Measurements from ENCODE around the gene ALKBH8.
"Not testable (repeated sequence)": the region's sequence is repeated elsewhere in the genome, so short reads cannot be mapped to it uniquely, and the experiment has no call there.

ALKBH8 gene

DNA sequence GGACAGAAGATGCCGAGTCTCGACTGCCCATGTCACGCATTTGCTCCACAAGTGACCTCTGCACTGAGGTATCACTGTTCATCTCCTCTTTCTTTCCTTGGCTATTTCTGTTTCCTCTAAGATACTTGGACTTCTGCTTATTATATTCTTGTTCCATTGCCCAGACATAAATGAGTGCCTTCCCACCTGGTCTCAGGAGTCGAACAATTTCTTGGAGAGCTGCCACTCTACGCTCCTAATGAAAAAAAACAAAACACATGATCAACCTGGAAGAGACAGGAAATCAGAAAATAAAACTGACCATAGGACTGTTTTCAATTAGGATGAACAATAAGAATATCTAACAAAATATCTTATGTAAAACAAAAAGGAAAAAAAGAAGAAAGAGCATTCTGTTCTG is 60.6 kb downstream of the ALKBH8 start:
- no peak for DNase-seq

DNA sequence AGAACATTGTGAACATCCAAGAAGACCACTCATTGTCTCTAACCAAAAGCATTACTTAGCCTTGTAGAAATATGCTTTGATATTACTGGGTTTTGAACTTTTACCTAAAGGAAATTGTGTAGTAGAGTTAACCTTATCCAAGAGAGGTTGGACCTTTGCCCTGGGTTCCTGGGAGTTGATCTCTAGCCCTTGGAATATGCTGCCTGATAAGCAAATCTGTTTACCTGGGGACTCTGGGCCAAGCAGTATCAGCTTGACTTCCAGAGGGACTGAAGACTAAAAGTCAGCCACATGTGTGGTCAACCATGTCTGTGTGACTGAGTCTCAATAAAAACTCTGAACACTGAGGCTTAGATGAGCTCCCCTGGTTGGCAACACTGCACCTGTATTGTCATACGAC is 63.8 kb downstream of the ALKBH8 start:
- no peak for DNase-seq

DNA sequence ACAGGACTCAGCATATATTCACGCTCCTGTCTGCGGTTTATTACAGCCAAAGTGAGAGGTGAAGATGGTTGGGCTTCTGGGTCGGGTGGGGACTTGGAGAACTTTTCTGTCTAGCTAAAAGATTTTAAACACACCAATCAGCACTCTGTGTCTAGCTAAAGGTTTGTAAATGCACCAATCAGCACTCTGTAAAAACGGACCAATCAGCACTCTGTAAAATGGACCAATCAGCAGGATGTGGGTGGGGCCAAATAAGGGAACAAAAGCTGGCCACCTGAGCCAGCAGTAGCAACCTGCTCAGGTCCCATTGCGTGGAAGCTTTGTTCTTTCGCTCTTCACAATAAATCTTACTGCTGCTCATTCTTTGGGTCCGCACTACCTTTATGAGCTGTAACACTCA is 68.2 kb downstream of the ALKBH8 start:
- DNase-seq = not testable (repeated sequence)

DNA sequence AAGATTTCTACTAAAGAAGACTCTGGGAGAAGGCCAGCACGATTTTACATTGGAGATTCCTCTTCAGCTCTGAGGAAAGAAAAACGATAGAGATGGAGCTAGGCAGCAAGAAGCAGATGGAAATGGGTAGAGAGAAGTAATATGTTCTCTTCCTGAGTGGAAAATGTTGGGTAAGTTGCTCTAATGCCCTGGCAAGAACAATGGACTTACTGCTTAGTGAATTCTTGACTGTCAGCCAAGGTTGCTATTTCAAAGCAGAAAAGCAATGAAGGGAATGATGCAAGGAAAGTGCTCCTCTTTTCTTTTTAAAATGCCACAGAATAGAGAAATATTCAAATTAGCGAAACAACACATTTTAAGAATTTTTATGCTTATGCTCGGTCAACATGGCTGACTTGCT is 69.5 kb downstream of the ALKBH8 start:
- DNase-seq = no peak

DNA sequence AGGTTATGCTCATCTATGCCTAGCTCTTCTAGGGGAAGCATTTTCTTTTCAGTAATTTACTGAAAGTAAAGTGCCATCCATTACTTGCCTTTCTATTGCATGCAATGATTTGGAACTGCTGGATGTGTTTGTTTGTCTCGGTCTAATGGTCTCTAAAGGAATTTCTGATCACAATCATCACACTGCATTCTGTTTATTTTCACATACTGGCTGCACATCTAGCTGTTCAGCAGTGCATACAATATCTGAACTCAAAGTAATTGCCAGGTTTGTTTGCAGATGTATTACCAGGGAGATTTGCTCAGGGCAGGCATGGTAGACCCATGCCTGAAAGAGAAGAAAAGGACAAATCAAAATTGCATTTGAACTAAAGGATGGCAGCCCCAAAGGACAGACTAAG is 71.5 kb downstream of the ALKBH8 start:
- DNase-seq = no peak

DNA sequence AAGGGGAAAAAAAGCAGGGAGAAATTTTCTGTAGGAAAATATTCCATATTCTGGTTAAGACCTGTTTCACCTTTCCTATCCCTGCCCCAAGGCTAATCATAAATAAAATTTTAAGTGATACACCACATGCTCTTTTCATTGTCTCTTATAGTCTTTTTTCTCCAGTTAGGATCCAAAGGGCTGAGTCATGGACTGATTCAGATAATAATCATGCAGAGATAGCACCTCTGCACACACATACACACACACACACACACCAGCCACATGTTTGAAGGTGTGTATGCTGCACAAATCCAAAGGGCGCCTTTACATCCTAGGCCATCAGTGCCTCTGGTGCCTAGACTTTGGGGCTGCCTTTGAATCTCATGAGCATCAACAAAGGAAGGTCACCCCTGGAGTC is 72.4 kb downstream of the ALKBH8 start:
- DNase-seq = no peak

DNA sequence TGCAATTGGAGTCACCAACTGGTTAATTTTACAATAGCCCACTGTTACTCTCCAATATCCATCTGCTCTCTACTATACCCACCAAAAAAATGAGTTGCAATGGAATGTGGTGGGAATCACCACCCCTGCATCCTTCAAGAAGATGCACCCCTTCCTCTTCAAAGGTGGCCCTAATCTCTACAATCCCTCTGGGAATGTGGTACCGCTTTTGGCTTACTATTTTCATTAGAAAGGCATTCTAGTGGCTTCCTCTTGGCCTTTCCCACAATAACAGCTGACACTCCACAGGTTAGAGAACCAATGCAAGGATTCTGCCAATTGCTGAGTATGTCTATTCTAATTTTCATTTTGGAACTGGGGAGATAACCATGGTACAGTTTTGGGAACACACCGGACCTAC is 74.7 kb downstream of the ALKBH8 start:
- DNase-seq = no peak

DNA sequence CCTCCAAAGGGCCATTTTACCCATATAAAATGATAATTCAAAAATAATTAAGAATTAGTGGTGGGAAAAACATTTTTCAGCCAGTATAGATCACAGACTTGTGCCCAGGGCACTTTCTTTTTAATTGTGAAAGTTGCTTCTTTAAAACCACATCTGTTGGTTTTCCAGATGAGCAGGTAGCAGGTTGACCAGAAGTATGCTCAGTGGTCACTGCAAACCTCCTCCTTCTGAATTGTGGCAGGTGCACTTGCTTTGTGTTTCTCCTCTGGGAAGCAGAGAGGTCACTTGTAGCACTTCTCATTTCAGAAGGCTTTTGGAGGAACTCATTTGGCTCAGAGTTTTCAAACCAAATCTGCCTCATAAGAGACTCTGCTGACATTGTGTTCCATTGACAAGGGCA is 83.3 kb downstream of the ALKBH8 start:
- no peak for DNase-seq

DNA sequence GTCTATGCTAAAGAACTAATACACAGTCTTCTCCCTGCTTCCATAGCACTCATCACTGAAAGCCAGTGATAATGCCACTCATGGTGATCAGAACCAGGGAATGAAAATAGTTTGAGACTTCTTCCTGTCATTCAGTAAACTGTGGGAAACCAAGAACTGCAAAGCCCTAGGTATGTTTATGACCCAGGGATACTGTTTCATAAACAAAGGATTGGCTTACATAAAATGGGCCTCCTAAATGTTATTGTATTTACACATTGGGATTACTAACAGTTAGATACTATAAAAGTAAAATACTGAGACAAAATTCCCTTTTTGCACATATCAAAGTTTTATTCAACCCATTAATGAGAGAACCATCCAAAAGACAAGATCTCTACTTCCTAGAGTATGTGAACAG is 86.6 kb downstream of the ALKBH8 start:
- no peak for DNase-seq

DNA sequence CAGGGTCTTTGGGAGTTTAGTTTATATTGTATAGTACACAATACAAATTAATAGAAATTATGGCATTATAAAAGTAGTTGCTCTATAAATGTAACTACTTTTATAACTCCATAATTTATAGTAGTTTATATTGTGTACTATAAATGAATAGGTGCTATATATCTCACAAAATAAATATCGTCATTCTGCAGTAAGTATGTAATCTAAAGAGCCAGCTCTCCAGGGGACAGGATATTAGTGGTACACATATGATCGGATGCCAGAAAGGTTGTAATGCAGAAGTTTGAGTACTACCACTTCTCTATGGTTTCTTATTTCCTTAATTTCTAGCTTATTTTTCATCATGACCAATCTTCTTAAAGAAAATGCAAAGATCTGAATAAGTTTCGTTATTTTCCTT is 87.7 kb downstream of the ALKBH8 start:
- no peak for DNase-seq

DNA sequence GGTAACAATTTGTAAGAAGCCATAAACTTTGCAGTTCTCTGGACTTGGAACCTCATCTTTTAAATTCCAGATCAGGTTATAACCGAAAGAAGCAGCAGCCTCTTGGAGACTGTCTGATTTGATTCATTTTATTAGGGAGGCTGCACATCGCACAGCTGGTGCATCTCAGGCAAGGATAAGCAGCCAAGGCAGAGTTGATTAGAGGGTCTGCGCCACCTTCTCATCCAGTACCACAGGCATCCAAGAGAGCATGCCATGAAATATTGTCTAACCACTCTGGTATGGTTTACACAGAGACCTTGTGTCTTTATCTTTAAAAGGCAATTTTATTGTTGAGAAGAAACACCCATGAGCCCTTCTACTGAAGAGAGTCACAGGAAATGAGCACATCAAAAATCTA is 91.7 kb downstream of the ALKBH8 start:
- no peak for DNase-seq

DNA sequence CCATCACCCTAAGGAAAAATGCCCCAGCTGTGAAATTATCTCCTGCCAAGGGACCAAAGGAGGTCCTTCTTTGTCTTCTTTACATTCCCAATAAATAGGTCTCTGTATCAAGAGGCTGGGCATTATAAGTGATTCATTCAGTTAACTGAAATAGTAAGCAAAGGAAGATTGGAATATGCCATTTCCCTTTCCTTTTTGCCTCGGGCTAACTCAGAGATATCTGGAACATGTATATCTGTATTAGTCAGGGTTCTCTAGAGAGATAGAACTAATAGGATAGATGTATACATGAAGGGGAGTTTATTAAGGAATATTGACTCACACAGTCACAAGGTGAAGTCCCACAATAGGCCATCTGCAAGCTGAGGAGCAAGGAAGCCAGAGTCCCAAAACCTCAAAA is 92.6 kb downstream of the ALKBH8 start:
- DNase-seq = no peak

DNA sequence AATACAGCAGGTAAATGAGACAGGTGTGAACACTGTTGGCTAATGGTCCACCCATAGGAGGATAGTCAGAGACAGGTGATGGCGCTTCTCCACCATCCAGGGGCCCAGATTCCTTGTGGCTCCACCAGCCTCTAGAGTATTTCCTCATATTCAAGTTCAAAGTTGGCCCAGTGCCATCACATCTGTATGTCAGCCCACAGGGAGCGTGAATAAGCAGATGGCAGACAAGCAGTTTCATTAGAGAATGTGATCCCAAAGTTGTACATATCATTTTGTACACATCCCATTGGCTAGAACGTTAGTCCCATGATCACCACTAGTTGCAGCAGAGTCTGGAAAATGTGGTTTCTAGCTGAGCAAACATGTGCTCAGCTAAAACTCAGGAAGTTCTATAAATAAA is 96.9 kb downstream of the ALKBH8 start:
- DNase-seq = no peak

DNA sequence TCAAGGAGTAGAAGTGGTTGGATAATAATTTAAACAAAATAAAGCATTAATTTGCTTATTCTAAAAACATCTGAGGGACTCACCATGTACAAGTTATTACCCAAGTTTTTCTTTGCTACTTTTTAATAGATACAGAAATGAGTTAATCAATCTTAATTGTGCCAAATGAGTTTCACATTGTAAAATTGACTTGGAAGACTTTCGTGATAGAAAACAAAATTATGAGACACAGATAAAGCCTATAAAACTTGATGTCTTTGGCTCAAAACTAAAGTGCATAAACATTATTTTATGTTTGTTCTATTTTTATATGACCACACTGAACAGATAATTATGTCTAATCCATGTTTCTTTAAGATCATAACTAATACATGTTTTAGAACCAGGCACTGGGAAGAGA is 97.8 kb downstream of the ALKBH8 start:
- no peak for DNase-seq

DNA sequence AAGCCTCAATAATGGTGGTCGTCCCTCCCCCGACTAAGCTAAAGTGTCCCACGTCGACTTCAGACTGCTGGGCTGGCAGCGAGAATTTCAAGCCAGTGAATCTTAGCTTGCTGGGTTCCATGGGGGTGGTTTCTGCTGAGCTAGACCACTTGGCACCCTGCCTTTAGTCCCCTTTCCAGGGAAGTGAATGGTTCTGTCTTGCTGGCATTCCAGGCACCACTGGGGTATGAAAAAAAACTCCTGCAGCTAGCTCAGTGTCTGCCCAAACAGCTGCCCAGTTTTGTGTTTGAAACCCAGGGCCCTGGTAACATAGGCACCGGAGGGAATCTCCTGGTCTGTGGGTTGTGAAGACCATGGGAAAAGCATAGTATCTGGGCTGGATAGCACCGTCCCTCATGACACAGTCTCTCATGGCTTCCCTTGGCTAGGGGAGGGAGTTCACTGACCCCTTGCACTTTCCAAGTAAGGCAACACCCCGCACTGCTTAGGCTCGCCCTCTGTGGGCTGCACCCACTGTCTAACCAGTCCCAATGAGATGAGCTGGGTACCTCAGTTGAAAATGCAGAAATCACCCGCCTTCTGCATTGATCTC is 99.2 kb downstream of the ALKBH8 start:
- not testable (repeated sequence) for DNase-seq

DNA sequence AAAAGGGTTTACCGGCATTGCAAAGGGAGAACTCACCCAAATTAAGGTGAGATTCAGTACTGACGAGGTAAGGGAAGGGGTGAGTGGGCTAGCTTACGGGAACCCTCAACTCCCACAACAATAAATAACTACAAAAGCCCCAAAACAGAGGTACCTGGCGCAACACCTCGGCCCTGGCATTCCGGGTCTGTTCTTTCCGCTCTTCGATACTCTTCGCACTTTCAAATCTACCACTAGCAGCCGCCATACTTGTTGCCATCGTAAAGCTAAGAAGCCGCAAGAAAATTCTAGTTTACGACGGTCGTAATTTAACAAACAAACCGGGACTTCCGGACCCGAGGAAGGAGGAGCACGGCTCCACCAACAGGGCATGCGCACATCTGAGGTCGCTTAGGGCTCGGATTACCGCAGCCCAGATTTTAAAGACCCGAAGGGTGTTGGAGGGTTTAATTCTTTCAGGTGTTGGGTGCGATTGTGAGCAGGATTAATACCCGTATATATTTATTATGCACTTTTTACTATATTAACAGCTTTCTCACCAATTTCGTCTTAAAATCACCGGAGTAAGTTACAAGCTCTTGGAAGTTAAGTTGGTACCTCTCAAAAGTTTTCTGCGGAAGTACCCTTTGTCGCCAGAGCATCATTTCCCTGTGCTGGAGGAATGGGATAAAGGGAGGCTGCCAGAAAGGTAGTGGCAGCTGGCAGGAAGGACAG is 107.8 kb downstream of the ALKBH8 start, which contains the start of gene CWF19L2:
Gene CWF19L2, minus strand, starts transcription at position 268 of the 714 bp plus-strand sequence. Its CDS starts 9 bp downstream, at position 259.
- DNase-seq = peak; percentile 94

DNA sequence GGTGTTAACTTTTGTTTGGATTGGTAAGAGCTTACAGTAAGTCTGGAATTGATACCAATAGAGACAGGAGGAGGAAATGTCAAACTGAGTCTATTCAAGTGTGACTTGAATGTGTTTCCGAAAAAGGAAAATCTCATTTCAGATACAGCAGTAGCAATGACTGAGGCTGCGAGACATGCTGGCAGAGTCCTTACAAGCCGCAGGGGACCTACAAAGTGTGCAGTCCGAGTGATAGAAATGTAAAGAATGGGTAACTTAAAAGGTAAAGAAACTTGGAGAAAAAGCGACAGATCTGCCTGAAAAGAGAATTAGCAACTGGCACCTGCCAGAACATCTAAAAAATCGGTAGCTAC is 108.4 kb downstream of the ALKBH8 start:
- DNase-seq = no peak

DNA sequence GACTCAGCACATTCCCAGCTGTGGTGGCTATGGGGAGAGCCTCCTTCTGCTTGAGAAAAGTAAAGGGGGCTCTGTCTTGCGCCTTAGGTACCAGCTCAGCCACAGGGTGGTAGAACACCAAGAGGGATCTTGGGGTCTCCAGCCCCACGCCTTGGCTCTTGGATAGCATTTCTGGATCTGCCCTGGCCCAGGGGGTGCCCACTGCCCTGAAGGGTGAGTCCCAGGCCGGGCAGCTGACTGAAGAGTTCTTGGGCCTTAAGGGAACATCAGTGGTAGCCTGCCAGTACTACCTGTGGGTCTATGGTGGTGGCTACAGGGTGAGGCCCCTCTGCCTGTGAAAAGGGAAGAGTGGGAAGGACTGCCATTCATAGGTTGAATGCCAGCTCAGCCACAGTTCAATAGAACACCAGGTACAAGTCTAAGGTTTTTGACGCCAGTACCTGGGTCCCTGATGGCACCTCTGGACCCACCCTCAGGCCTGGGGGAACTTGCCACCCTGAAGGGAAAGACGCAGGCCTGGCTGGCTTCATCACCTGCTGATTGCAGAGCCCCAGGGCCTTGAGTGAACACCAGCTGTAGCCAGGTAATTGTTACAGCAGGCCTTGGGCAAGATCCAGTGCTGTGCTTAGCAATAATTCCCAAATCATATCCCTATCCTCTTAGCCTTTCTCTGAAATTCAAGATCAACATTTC is 111.8 kb downstream of the ALKBH8 start:
- no peak for DNase-seq
